NCI-H1694 treated with DMSO at 0.1 percent for 48 hours (cell line): ENCODE data around the gene POTEB3.
"Not testable (repeated sequence)": the region's sequence is repeated elsewhere in the genome, so short reads cannot be mapped to it uniquely, and the experiment has no call there.

Experiments
- DNase-seq: peaks from one replicate; lab custom pipeline; 2025; lab: John Stamatoyannopoulos, UW

POTEB3 gene

GRCh38 chr15:21440399-21440798, at the start of gene POTEB3:
POTEB3 (minus strand) TSS chr15:21440499; CDS start chr15:21440011, 488 bp downstream.
- DNase-seq = not testable (repeated sequence)

DNA sequence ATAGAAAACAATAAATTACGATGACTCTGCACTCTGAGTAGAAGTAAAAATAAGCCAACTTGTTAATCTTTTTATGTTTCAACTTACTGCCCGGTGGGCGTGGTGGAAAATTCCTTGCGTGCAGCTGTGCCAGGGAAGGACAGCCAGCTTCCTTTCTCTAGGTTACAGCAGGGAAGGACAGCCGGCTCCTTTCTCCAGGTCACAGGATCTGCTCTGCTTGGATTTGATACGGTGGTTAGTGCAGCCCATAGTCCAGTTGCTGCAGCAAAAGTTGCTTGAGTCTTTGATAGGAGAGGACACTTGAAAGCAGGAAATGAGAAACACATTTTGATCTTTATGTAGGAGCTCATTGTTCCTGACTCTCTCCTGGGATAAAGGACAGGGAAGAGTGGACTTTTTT, 13.4 kb upstream of the POTEB3 start:
- DNase-seq = not testable (repeated sequence)

GRCh38 chr15:21451920-21452563, 11.7 kb upstream of the POTEB3 start:
- not testable (repeated sequence) for DNase-seq

DNA sequence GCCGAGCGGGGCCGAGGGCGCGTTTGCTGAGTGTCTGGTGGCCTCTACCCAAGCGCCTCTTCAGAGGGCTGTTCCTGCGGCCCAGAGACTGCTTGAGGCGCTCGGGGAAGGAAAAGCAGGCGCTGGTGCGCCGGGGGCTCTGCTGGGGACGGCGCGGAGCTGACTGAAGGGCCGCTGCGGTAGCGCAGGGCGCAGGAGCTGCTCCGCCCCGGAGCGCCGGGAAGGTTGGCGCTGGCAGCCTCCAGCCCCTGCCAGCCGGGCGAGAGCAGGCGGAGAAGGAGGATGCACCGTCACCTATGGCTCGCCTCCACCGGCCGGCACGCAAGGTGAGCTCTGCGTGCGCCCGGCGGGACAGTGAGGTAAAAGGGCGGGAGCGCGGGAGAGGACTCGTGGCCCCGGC, 11.2 kb upstream of the POTEB3 start:
- not testable (repeated sequence) for DNase-seq

GRCh38 chr15:21407366-21407765, 32.9 kb downstream of the POTEB3 start:
- DNase-seq = not testable (repeated sequence)

DNA sequence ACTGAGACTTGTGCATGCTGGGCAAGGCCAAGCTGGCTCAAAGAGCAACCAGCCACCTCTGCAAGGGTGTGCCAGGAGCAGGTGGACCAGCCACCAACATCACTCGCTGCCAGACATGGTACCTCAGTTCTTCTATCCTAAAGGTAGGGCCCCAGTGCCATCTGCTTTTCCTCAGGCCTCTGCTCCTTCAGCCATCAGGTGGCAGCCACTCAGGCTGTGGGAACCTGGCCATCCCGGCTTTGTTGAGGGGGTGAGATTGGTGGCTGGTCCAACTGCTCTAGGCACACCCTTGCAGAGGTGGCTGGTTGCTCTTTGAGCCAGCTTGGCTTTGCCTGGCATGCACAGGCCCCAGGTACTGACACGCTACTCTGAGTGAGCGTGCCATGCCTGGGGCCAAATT, 38.8 kb downstream of the POTEB3 start:
- not testable (repeated sequence) for DNase-seq

DNA sequence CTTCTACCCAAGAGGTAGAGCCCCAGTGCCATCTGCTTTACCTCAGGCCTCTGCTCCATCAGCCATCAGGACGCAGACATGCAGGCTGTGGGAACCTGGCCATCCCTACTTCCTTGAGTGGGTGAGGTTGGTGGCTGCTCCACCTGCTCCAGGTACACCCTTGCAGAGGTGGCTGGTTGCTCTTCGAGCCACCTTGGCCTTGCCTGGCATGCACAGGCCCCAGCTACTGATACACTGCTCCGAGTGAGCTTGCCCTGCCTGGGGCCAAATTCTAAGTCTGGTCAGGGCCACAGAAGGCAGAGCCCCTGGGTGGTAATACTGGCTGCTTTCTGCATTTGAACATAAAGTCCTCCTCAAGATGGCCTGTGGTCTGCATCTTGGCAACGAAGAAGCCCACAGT, 41.2 kb downstream of the POTEB3 start:
- DNase-seq = not testable (repeated sequence)

DNA sequence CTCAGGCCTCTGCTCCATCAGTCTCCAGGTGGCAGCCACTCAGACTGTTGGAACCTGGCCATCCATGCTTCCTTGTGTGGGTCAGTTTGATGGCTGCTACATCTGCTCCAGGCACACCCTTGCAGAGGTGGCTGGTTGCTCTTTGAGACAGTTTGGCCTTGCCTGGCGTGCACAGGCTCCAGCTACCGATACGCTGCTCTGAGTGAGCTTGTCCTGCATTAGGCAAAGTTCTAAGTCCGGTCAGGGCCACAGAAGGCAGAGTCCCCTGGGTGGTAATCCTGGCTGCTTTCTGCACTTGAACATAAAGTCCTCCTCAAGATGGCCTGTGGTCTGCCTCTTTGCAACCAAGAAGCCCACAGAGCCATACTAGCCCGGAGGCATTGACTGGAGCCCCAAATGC, 41.8 kb downstream of the POTEB3 start:
- not testable (repeated sequence) for DNase-seq

- DNase-seq = not testable (repeated sequence)
Observed at GRCh38 chr15:21397656-21398055, 42.6 kb downstream of the POTEB3 start.

- DNase-seq = not testable (repeated sequence)
Observed at GRCh38 chr15:21397186-21397585, 43.1 kb downstream of the POTEB3 start.

GRCh38 chr15:21385961-21386360, 54.3 kb downstream of the POTEB3 start:
- not testable (repeated sequence) for DNase-seq

DNA sequence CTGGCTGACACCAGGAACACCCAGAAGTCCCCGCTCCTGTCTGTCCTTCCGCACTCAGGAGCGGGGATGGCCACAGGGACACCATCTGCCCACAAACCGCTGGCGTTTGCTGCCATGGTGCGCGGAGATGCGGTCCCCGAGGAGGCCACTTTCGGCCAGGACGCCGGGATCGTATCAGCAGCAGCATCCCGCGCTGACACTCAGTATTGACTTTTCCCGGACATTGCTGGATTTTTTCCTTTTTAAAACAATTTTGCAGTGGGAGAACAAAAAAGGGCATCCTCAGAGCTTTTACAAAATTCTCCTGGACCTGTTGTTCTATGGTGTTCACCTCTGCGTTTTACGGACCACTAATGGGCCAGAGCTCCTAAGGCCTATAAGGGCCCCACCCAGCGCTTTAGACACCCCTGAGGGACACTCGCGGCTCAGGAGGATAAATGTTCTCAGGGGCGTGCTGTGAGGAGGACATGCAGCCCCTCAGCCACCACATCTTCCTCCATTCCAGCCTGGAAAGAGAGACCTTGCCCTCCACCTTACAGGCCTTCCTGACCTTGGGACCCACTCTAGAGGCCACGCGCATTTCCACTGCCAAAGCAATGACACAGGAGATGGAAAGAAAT, 56.3 kb downstream of the POTEB3 start:
- not testable (repeated sequence) for DNase-seq

DNA sequence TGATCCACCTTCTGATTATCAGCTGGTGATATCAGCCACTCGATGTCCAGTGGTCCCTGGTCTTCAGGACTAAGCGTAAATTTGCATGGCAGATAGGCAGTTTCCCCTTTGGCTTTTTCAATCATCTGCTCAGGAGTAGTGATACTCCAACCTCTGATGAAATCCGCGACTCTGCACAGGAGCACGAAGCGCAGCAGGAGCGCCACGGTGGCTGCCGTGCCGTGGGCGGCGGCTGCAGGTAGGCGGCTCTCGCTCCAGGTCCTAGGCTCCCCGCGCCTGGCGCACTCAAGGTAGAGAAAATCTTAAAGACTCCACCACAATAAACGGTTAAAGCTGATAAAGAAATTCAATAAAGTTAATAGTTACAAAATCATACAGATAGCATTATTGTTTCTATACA, 66.6 kb downstream of the POTEB3 start:
- DNase-seq = not testable (repeated sequence)

DNA sequence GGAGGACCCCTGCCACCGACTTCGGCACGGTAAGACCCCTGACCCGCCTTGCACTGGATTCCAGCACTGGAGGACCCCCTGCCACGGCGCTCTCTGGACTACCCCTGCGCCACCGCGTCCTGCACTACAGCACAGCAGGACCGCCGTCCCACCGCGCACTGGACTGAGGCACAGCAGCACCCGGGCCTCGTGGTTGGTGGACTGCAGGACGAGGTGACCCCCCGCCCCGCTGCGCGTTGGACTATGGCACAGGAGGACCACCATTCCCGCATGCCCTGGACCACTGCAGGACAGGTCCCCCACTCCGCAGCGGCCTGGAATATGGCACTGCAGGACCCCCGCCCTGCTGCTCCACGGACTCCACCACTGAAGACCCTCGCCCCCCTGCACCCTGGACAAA, 71.1 kb downstream of the POTEB3 start:
- not testable (repeated sequence) for DNase-seq

DNA sequence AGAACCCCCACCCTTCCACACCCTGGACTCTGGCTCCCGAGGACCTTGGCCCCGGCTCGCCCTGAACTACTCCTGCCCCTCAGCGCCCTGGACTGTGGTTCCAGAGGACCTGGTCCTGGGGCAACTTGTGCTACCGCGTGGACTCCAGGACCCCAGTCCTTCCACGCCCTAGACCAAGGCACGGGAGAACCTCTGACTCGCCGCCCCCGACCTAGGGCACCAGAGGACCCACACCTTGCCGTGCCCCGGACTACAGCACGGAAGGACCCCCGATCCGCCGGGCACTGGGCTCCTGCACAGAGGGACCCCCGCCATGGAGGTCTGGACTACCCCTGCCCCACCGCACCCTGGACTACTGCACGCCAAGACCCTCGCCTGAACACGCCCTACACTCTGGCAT, 71.7 kb downstream of the POTEB3 start:
- not testable (repeated sequence) for DNase-seq
